SK-MEL-5 (cell line): Measurements from ENCODE around the gene CUL2. TPM values are rescaled to one million over a fixed set of nuclear protein-coding genes. Genes with fewer than 3 reads are reported as not detected.
"Not testable (repeated sequence)": the region's sequence is repeated elsewhere in the genome, so short reads cannot be mapped to it uniquely, and the experiment has no call there.

Source experiments
- DNase-seq: peaks from one replicate; pipeline ENCODE4 v3.0.0-alpha.2; 2016; ENCODE audit warnings: low read depth, low spot score
- in situ Hi-C: cut with HindIII; loops from 2 replicates; pipeline ENCODE4 v1.10.0; 2016; ENCODE audit warnings: low sequenced_read_pairs, high pct_unique_total_duplicates, low pct_unique_long_range_greater_than_20kb
- total RNA-seq: library from RNA; depleted of rRNA; stranded (reverse); fragments of >200 nt; shearing (Covaris generic); gene quantifications from 2 replicates; pipeline ENCODE4 v1.2.3, GENCODE V29; 2014

Gene CUL2
- total RNA-seq, 1 experiment from 2014 or later = 20.1 TPM

GRCh38 chr10:35000936-35001335, 89.2 kb downstream of the CUL2 start:
- no peak for DNase-seq
- in situ Hi-C loops = no loop called here

- DNase-seq = no peak
- in situ Hi-C loops = no loop called here
Measured at GRCh38 chr10:34999532-34999931, 90.6 kb downstream of the CUL2 start.

GRCh38 chr10:34998940-34999339, 91.2 kb downstream of the CUL2 start:
- in situ Hi-C loops = no loop called here
- DNase-seq = no peak

GRCh38 chr10:34996843-34997242, 93.3 kb downstream of the CUL2 start:
- in situ Hi-C loops = no loop called here
- peak; percentile 41 for DNase-seq

GRCh38 chr10:34995925-34996324, 94.2 kb downstream of the CUL2 start:
- DNase-seq = no peak
- in situ Hi-C loops = no loop called here

GRCh38 chr10:34994565-34995142, 95.5 kb downstream of the CUL2 start:
- DNase-seq = peak; percentile 64
- in situ Hi-C loops = no loop called here

GRCh38 chr10:34993782-34994181, 96.4 kb downstream of the CUL2 start:
- no peak for DNase-seq
- in situ Hi-C loops = no loop called here

- DNase-seq, in situ Hi-C loops: not testable (repeated sequence)
Measured at GRCh38 chr10:34991117-34991516, 99.0 kb downstream of the CUL2 start.

GRCh38 chr10:34988397-34989067, 101.6 kb downstream of the CUL2 start:
- in situ Hi-C loops = no loop called here
- no peak for DNase-seq

- in situ Hi-C loops = no loop called here
- peak; percentile 14 for DNase-seq
Measured at GRCh38 chr10:34985823-34986222, 104.3 kb downstream of the CUL2 start.

- in situ Hi-C loops = no loop called here
- no peak for DNase-seq
Measured at GRCh38 chr10:34985146-34985545, 105.0 kb downstream of the CUL2 start.

GRCh38 chr10:34981844-34982243, 108.3 kb downstream of the CUL2 start:
- in situ Hi-C loops = no loop called here
- DNase-seq = no peak

- no peak for DNase-seq
- in situ Hi-C loops = no loop called here
Measured at GRCh38 chr10:34979938-34980337, 110.2 kb downstream of the CUL2 start.

- in situ Hi-C loops = no loop called here
- DNase-seq = no peak
Measured at GRCh38 chr10:34978080-34978479, 112.1 kb downstream of the CUL2 start.

- in situ Hi-C loops, DNase-seq: not testable (repeated sequence)
Measured at GRCh38 chr10:34976380-34976910, 113.7 kb downstream of the CUL2 start.

GRCh38 chr10:34974364-34975065, 115.6 kb downstream of the CUL2 start:
- in situ Hi-C loops, DNase-seq: not testable (repeated sequence)

GRCh38 chr10:34973757-34974156, 116.4 kb downstream of the CUL2 start:
- in situ Hi-C loops, DNase-seq: not testable (repeated sequence)

- DNase-seq, in situ Hi-C loops: not testable (repeated sequence)
Measured at GRCh38 chr10:34973121-34973520, 117.0 kb downstream of the CUL2 start.
